Measurements from ENCODE around the gene IL6. TPM values are rescaled to one million over a fixed set of nuclear protein-coding genes. Genes with fewer than 3 reads are reported as not detected.

IL6 gene
- total RNA-seq, 1 experiment from 2014 or later = 0.85 TPM

GRCh38 chr7:22771872-22772228 is 44.9 kb downstream of the IL6 start:
- H4K20me1 ChIP-seq (ENCODE audit: control insufficient read depth, insufficient read depth, insufficient read length) = no peaks in the 10 kb centered on the region
- no CpG with 5 or more reads among the region's 4 CpGs for WGBS (ENCODE audit: extremely low coverage, insufficient read length, low lambda C conversion rate)

More at GRCh38 chr7:22771872-22772228, 44.9 kb downstream of the IL6 start:
- no peak for TF ChIP-seq CTCF (conservative IDR thresholded peaks at IDR 0.05)
- H3K9ac ChIP-seq (ENCODE audit: extremely low read depth, insufficient read length, low read length) = no peak overlapping the region
- Mint-ChIP-seq H3K9me3 (peaks cover 0 to 3% of the 10 kb centered on the region in 2 experiments; a peak in 3 of 5 replicates), H3K4me1 (no peaks in the 10 kb centered on the region), H3K27me3 (ENCODE audit: low read depth) (no peaks in the 10 kb centered on the region), H3K36me3 (ENCODE audit: insufficient read depth in 1 of 3, low read depth in 3 of 3) (no peaks in the 10 kb centered on the region), H3K27ac (no peak overlapping the region), H3K4me3 (no peak overlapping the region)
- no peak overlapping the region for H3K4me2 ChIP-seq (ENCODE audit: insufficient read depth, insufficient read length, low read length)
- H3K27ac ChIP-seq (ENCODE audit: insufficient read length, low read depth, low read length) = no peak overlapping the region
- no peak overlapping the region for H4K91ac ChIP-seq (ENCODE audit: insufficient read length, low read depth, low read length)
- no peak for DNase-seq
- no peak overlapping the region for H3K18ac ChIP-seq (ENCODE audit: insufficient read length, low read depth, low read length)
- no peaks in the 10 kb centered on the region for H3K23me2 ChIP-seq (ENCODE audit: insufficient read length, low read depth, low read length, poor library complexity, severe bottlenecking)
- H3K4ac ChIP-seq (ENCODE audit: low read depth, low read length) = no peak overlapping the region
- no peak overlapping the region for H3K23ac ChIP-seq (ENCODE audit: insufficient read length, low read depth, low read length)
- H3K79me1 ChIP-seq (ENCODE audit: insufficient read depth, low read depth, low read length, poor library complexity, severe bottlenecking) = no peaks in the 10 kb centered on the region
- no peaks in the 10 kb centered on the region for H3K27me3 ChIP-seq (ENCODE audit: insufficient read depth, low read length)
- H3K9me3 ChIP-seq (ENCODE audit: control insufficient read depth, low read depth, low read length) = no peaks in the 10 kb centered on the region
- no peak overlapping the region for H3K14ac ChIP-seq (ENCODE audit: insufficient read depth, low read length)
- no peaks in the 10 kb centered on the region for H3K4me1 ChIP-seq (ENCODE audit: insufficient read depth, low read length)
- H2BK12ac ChIP-seq (ENCODE audit: insufficient read length, low read depth, low read length) = no peak overlapping the region
- no peak overlapping the region for H4K5ac ChIP-seq (ENCODE audit: insufficient read length, low read depth, low read length)
- no peak overlapping the region for H2BK120ac ChIP-seq (ENCODE audit: low read depth, low read length, poor library complexity, severe bottlenecking)
- no peak overlapping the region for H2BK5ac ChIP-seq (ENCODE audit: insufficient read length, low read length)
- H3T11ph ChIP-seq (ENCODE audit: low read length) = no peak overlapping the region
- H3K79me2 ChIP-seq (ENCODE audit: insufficient read depth, low read length) = no peaks in the 10 kb centered on the region
- H2AFZ ChIP-seq (ENCODE audit: low read length) = no peak overlapping the region
- H2BK20ac ChIP-seq (ENCODE audit: low read depth, low read length, poor library complexity, severe bottlenecking) = no peak overlapping the region
- no peak overlapping the region for H2BK15ac ChIP-seq (ENCODE audit: low read depth, low read length)
- no peak overlapping the region for H4K8ac ChIP-seq (replicated peaks; ENCODE audit: insufficient read length, low read depth, low read length)
- no peak overlapping the region for H2AK5ac ChIP-seq (ENCODE audit: insufficient read length, low read length)
- H3K56ac ChIP-seq (ENCODE audit: insufficient read length, low read depth, low read length) = no peak overlapping the region

Measured in H9 (cell line).